Breast epithelium (tissue), 3 donors: ENCODE data around the gene SLC6A8.

Experiments
- POLR2A ChIP-seq: fragments of 450-650 bp; IDR thresholded peaks from one replicate; pipeline ENCODE4 v1.6.1; 2016; ENCODE audit warnings: antibody characterized with exemption, mild to moderate bottlenecking, moderate library complexity
- TF ChIP-seq, protein P1 (sequence below), 3 donors: fragments of 450-650 bp; IDR thresholded peaks; one replicate each; pipeline ENCODE4 v1.5.1; 2016 to 2017; ENCODE audit warnings: antibody characterized with exemption in 3 of 3, mild to moderate bottlenecking in 3 of 3, moderate library complexity in 3 of 3

- no peak for TF ChIP-seq POLR2A
- TF ChIP-seq, protein P1, sequence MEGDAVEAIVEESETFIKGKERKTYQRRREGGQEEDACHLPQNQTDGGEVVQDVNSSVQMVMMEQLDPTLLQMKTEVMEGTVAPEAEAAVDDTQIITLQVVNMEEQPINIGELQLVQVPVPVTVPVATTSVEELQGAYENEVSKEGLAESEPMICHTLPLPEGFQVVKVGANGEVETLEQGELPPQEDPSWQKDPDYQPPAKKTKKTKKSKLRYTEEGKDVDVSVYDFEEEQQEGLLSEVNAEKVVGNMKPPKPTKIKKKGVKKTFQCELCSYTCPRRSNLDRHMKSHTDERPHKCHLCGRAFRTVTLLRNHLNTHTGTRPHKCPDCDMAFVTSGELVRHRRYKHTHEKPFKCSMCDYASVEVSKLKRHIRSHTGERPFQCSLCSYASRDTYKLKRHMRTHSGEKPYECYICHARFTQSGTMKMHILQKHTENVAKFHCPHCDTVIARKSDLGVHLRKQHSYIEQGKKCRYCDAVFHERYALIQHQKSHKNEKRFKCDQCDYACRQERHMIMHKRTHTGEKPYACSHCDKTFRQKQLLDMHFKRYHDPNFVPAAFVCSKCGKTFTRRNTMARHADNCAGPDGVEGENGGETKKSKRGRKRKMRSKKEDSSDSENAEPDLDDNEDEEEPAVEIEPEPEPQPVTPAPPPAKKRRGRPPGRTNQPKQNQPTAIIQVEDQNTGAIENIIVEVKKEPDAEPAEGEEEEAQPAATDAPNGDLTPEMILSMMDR (IDR thresholded peaks at IDR 0.05) = no peak
These were observed 5.7 kb downstream of the SLC6A8 start for GRCh38 chrX:153693216-153694086.
